Dermis microvascular lymphatic vessel endothelial cell (primary cell): Measurements from ENCODE around the gene GIMAP4. TPM values are rescaled to one million over a fixed set of nuclear protein-coding genes. Genes with fewer than 3 reads are reported as not detected.

Experiments
- total RNA-seq: library from RNA; depleted of rRNA; stranded (reverse); fragments of >200 nt; gene quantifications from 2 replicates; pipeline ENCODE4 v1.2.1, GENCODE V29; 2014

The GIMAP4 gene
- total RNA-seq, 1 donor from 2014 or later: 169 TPM

Other genes with a start within 250 kb of the GIMAP4 start
- 3.7 and 4.8 TPM in 2 replicates for gene LRRC61, start 244.0 kb upstream of the GIMAP4 start, total RNA-seq
- 4.7 and 7.1 TPM in 2 replicates for gene ACTR3C, start 243.8 kb upstream of the GIMAP4 start, total RNA-seq
- gene RARRES2, start 225.8 kb upstream of the GIMAP4 start, total RNA-seq: 0.51 and 1.8 TPM in 2 replicates
- gene REPIN1, start 198.6 kb upstream of the GIMAP4 start, total RNA-seq: 46.6 and 60.3 TPM in 2 replicates
- 4.7 and 7.5 TPM in 2 replicates for gene ZNF775, start 188.1 kb upstream of the GIMAP4 start, total RNA-seq
- gene GIMAP8, start 116.8 kb upstream of the GIMAP4 start, total RNA-seq: 103 and 157 TPM in 2 replicates
- 64.4 and 108 TPM in 2 replicates for gene GIMAP7, start 52.5 kb upstream of the GIMAP4 start, total RNA-seq
- gene GIMAP6, start 65.0 kb downstream of the GIMAP4 start, total RNA-seq: 169 and 251 TPM in 2 replicates
- 34.0 and 37.3 TPM in 2 replicates for gene GIMAP2, start 118.3 kb downstream of the GIMAP4 start, total RNA-seq
- gene GIMAP1, start 149.2 kb downstream of the GIMAP4 start, total RNA-seq: 13.0 and 24.5 TPM in 2 replicates
- gene GIMAP5, start 170.0 kb downstream of the GIMAP4 start, total RNA-seq: 255 and 501 TPM in 2 replicates
- not detected in 2 replicates for gene TMEM176B, start 233.0 kb downstream of the GIMAP4 start, total RNA-seq
- gene TMEM176A, start 233.4 kb downstream of the GIMAP4 start, total RNA-seq: not detected in 2 replicates